Stimulated activated CD8-positive, alpha-beta memory T cell treated with anti-CD3 and anti-CD28 coated beads, Interleukin-7, amount 100 ng/mL, for 24 hours (primary cell): ENCODE data around the gene ZMYM4.
"Not testable (repeated sequence)": the region's sequence is repeated elsewhere in the genome, so short reads cannot be mapped to it uniquely, and the experiment has no call there.

ENCODE experiments used
- DNase-seq: peaks from one replicate; pipeline ENCODE4 v3.0.0-alpha.2; 2020; ENCODE audit warnings: low read depth

Gene ZMYM4

DNA sequence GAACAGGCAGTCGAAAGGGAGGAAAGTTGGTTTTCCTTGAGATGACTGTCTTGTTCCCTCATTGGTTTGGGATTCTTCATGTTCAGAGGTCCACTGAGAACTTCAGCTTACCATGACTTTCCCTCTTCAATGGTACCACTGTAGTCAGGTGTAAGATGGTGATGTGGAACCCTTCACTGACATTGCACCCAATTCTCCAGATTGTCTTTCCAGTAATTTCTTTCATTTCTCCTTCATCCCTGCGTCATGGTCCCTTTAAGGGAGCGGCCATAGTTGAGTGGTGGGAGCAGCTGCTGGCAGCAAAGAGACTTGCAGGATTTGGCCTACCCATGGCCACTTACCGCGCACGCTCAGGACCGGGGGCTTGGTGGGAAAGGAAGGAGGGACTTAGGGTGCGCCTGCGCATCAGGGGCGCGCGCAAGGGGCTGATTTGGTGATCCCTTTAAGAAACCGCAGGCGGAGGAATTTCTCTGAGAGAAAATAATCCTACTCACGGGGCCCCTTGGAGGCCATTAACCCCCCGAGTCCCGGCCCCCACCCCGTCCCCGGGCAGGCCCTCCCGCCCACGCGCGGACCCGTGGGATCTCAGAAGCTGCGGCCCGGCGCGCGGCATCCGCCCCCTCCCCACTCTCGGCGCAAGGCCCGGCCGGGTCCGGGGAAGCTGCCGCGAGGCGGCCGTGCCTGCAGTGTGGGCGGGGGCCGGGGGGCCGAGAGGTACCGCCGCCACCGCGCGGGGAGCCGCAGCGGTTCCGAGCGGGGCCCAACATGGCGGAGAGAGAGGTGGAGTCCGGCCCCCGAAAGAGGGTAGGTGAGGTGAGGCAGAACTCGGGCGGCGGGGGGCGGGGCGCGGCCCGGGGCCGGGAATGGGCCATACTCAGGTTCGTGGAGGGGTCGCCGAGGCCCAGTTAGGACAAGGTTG lies at the start of gene ZMYM4:
Gene ZMYM4 (plus strand): TSS at position 428 of the 919 bp plus-strand sequence. CDS start 338 bp downstream, at position 766.
- peak; percentile 81 for DNase-seq

GRCh38 chr1:35220976-35221375 lies 47.5 kb upstream of the ZMYM4 start:
- no peak for DNase-seq

DNA sequence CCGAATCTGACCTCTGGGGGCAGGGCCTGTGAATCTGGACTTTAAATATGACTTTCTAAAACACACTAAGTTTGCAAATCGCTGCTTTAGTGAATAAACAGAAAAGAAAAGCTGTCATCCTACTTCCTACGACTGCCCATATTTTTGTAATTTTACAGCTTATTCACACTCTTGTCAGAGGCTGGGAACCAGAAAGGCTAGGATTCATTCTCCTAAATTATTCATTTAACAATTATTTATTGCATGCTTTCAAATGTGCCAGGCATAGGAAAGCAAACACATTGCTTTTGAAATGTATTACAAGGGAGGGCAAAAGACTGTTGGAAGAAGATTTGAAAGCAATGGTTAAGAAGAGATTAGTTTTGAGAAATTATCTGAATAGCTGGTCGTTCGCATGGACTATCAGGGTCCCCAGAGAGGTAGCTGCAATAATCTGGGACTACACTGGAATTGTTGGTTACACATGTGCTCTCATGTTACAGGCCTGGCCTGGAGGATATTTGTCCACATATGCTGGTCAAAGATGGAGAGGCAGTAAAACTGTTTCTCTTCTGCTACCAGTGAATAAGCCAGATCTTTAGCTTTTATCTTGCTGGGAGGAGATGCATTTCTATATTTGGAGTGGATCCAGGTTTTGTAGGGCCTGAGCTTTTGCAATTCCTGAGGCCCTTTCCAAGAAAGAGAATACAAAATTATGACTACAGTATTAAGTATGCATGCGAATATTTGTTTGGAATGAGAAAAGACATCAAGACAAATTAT lies 46.0 kb upstream of the ZMYM4 start:
- no peak for DNase-seq

DNA sequence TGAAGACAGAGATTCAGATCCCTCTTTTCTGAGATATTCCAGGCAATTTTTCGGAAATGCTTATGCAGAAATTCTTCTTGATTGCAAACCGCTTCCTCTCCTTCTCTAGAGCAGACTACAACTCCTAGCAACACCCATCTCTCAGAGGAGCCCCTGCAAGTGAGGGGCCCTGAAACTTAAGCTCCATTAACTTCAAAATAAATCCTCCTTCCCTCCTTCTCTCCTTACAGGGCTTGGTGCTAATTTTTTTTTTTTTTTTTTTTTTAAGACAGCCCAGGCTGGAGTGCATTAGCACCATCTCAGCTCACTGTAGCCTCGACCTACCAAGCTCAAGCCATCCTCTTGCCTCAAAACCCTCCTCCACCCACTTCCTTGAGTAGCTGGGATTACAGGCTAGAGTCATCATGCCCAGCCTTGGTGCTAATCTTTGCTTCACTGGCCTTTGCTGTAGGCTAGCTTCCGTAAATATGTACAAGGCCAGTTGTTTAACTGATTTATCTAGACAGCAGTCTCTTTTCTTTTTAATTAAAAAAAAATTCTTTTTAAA lies 45.4 kb upstream of the ZMYM4 start:
- no peak for DNase-seq

GRCh38 chr1:35226546-35226945 lies 42.0 kb upstream of the ZMYM4 start:
- no peak for DNase-seq

DNA sequence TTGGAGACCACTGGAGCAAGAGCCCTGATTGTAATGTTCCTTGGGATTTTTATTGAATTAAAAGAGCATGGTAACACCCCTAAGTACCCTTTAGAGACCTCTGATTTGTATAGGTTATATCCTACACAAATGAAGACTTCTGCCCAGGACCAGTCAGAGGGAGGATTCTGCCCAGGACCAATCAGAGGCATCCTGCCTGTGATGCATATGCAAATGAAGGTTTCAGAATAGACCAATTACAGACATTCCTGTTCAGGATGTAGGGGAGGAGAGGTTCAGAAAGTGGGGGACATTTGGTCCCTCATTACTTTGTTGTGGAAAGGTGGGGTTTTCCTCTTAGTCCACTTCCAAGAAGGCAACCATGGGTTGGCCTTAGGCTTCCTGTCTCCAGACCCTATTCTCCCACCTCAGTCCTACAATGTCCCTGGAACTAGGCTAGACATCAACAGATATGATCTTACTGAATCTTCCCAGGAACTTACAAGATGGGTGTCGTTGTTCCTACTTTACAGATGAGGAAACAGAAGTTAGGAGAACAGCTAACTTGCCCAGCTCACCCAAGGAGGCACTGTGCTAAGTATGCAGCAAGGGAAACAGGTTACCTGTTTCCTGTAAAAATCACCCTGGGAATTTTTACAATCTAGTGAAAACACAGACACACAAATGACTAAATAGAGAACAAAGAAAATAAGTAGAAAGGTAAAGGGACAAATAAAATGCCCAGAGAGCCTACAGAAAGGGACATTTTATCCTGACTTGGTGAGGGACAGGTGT lies 38.7 kb upstream of the ZMYM4 start:
- DNase-seq, result no peak

- no peak for DNase-seq
Observed at GRCh38 chr1:35231287-35231686, 37.2 kb upstream of the ZMYM4 start.

DNA sequence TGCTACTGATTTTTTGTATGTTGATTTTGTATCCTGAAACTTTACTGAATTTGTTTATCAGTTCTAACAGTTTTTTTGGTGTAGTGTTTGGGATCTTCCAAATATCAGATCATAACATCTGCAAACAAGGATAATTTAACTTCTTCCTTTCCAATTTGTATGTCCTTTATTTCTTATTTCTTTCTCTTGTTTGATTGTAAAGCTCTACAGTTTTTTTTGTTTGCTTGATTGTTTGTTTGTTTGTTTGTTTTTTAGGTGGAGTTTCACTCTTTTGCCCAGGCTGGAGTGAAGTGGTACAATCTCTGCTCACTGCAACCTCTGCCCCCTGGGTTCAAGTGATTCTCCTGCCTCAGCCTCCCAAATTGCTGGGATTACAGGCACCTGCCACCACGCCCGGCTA lies 31.7 kb upstream of the ZMYM4 start:
- not testable (repeated sequence) for DNase-seq

DNA sequence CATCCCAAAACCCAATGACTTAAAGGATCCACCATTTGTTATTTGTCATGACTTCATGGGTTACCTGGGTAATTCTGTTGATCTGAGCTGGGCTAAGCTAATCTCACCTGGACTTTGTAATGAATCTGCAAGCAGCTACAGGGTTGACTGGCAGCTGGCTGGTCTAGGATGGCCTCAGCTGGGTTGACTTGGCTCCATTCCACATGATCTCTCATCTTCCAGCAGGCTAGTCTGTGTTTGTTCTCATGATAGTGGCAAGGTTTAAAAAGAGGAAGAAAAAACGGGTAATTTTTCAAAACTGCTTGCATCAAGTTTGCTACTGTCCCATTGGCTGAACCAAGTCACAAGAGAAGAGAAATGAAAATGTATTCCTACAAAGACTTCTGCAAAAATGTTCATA lies 24.8 kb upstream of the ZMYM4 start:
- no peak for DNase-seq

DNA sequence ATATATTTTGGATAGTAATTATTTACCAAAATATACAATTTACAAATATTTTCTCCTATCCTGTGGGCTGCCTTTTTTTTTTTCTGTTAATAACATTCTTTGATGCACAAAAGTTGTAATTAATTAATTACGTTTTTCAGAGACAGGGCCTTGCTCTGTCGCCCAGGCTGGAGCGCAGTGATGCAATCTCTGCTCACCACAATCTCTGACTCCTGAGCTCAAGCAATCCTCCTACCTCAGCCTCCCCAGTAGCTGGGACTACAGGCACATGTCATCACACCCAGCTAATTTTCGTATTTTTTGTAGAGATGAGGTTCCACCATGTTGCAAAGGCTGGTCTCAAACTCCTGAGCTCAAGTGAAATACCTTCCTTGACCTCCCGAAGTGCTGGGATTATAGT lies 21.3 kb upstream of the ZMYM4 start:
- no peak for DNase-seq

DNA sequence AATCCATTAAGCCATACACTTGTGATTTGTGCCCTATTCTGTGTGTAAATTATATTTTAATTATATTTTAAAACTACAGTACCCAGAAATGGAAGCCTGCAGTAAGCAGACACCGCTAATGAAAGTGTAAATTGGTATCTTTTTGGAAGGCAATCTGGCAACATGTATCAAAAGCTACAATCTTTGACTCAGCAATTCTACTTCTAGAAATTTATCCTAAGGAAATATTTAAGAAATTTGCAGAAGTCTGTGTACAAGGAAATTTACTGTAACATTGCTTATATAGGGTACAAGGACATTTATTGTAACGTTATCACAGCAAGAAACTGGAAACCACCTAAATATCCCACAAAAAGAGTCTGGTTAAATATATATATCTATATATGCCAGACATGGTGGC lies 14.6 kb upstream of the ZMYM4 start:
- no peak for DNase-seq

GRCh38 chr1:35255276-35255675 lies 13.2 kb upstream of the ZMYM4 start:
- DNase-seq, result no peak

GRCh38 chr1:35259561-35259960 lies 8.9 kb upstream of the ZMYM4 start:
- DNase-seq, result no peak

DNA sequence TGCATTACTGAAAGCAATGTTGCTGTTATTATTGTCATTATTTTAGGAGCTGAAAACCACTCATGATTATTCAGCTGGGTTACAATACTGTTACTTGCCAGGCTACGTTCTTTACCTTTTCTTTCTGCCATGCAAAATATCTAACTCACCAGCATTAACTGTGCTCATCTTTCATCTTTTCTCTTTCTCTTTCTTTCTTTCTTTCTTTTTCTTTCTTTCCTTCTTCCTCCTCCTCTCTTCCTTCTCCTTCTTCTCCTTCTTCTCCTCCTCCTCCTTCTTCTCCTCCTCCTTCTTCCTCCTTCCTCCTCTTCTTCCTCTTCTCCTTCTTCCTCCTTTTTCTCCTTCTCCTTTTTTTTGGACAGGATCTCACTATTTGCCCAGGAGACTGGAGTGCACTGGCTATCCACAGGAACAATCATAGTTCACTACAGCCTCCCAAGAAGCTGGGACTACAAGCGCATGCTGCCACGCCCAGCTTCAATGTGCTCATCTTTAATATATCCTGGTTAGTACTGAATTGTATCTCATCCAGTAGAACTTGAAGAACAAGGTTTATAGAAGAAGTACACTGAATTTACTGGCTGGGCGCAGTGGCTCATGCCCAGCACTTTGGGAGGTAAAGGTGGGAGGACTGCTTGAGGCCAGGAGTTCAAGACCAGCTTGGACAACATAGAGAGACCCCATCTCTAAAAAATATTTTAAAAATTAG lies 6.9 kb upstream of the ZMYM4 start:
- DNase-seq, result no peak

GRCh38 chr1:35264035-35264434 lies 4.5 kb upstream of the ZMYM4 start:
- DNase-seq, result no peak

DNA sequence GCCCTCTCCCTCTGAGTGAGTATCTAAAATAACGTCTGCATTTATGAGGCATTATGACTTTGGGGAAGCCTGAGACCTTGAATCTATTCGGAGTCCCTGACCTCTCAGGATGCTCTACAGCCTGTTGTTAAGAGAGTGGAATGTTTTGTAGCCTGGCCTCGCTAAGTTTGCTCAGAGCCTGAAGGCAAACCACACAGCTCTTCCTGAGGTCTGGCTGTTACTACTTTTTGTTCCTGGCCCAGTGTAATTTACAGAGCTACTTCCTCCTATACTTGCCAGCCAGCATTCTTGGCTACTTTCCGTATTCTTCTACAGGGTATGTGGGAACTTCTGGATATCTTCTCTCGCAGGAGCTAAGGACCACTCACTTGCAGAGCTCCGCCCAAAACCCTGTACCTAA lies 3.6 kb upstream of the ZMYM4 start:
- DNase-seq, result no peak

GRCh38 chr1:35266306-35266705 lies 2.2 kb upstream of the ZMYM4 start:
- no peak for DNase-seq

DNA sequence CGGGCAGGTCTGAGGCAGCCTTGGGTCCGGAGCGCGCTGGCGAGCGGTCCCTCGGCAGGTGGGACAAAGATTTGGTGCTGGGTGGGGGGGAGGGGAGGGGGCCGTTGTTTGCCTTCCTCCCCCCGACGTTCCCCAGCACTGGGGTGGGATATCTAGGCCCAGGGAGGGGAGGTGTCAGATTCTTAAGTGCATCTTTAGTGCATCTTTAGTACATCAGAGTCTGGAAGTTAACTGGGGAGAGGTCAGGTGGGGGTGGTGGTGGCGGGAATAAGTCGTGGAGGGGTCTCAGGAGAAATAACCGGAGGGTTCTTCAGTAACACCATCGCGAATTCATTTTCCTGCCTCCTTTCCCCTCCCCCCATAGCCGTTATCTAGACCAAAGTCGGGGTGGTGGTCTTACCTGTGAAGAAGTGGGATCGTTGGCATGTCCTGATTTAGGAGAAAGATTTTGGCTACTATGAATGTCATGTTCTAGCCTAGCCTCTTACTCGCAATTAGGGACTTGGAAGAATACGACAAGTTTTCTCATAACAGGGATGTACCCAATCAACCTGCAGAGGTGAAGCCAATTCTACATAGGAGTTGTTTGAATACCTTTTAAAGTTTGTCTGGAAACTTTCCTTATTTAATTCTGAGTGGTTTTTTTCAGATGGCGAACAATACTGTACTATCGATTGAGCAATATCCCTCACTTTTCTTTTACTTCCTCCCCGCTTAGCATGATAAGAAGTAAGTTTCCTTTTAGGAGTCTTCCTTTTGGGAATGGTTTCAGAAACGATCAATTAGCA lies 886 bp downstream of the ZMYM4 start:
- DNase-seq, result no peak

- DNase-seq, result no peak
Observed at GRCh38 chr1:35269989-35270289, 1.4 kb downstream of the ZMYM4 start.

GRCh38 chr1:35270836-35271235 lies 2.3 kb downstream of the ZMYM4 start:
- no peak for DNase-seq

- DNase-seq, result no peak
Observed at GRCh38 chr1:35274197-35274596, 5.7 kb downstream of the ZMYM4 start.
